Activated naive CD4-positive, alpha-beta T cell treated with anti-CD3 and anti-CD28 coated beads for 36 hours (primary cell): ENCODE results near the gene GTF3C4. TPM values are rescaled to one million over a fixed set of nuclear protein-coding genes. Genes with fewer than 3 reads are reported as not detected.
"Not testable (repeated sequence)": the region's sequence is repeated elsewhere in the genome, so short reads cannot be mapped to it uniquely, and the experiment has no call there.

Experiments
- CTCF ChIA-PET: fragments of 350-600 bp; sonication (Branson Sonifier 250); formaldehyde crosslinking; loops from one replicate; lab custom pipeline; 2021; ENCODE audit warnings: antibody characterized with exemption; lab: Charles Lee
- DNase-seq: peaks from one replicate; pipeline ENCODE4 v3.0.0-alpha.2; 2020
- H3K27ac Mint-ChIP-seq: one replicate; pipeline ENCODE4 v1.8.0; 2021; ENCODE audit warnings: mild to moderate bottlenecking, mixed read lengths
- H3K27me3 Mint-ChIP-seq: one replicate; pipeline ENCODE4 v1.8.0; 2021; ENCODE audit warnings: low read depth, mixed read lengths
- H3K36me3 Mint-ChIP-seq: one replicate; pipeline ENCODE4 v1.8.0; 2021; ENCODE audit warnings: low read depth, mixed read lengths
- H3K4me1 Mint-ChIP-seq: one replicate; pipeline ENCODE4 v1.8.0; 2021; ENCODE audit warnings: low read depth, mixed read lengths
- H3K4me3 Mint-ChIP-seq: one replicate; pipeline ENCODE4 v1.8.0; 2021; ENCODE audit warnings: mild to moderate bottlenecking, moderate library complexity, mixed read lengths
- H3K9me3 Mint-ChIP-seq: one replicate; pipeline ENCODE4 v1.8.0; 2021; ENCODE audit warnings: mixed read lengths
- intact Hi-C: fragments of 100-400 bp; cut with micrococcal nuclease; formaldehyde crosslinking; loops from one replicate; pipeline ENCODE4 v1.15.1; 2023
- total RNA-seq, 2 experiments: library from RNA; stranded (reverse); gene quantifications; one replicate each; pipeline ENCODE4 v1.2.3, GENCODE V29; 2021

Gene GTF3C4
- total RNA-seq, 2 experiments from 2014 or later = 8.2 to 9.4 TPM

- Mint-ChIP-seq H3K4me1 (no peaks in the 10 kb centered on the region), H3K27me3 (peaks cover 4% of the 10 kb centered on the region), H3K9me3 (no peaks in the 10 kb centered on the region), H3K4me3 (no peak overlapping the region), H3K27ac (no peak overlapping the region), H3K36me3 (no peaks in the 10 kb centered on the region)
- DNase-seq = no peak
- CTCF ChIA-PET = no interaction called here
- intact Hi-C loops = no loop called here
These were observed 38.6 kb downstream of the GTF3C4 start for GRCh38 chr9:132708769-132709430.

- CTCF ChIA-PET = no interaction called here
- Mint-ChIP-seq H3K4me1 (no peaks in the 10 kb centered on the region), H3K36me3 (no peaks in the 10 kb centered on the region), H3K27ac (no peak overlapping the region), H3K9me3 (no peaks in the 10 kb centered on the region), H3K27me3 (peaks cover 2% of the 10 kb centered on the region), H3K4me3 (no peak overlapping the region)
- DNase-seq = no peak
- intact Hi-C loops = no loop called here
These were observed 40.1 kb downstream of the GTF3C4 start for GRCh38 chr9:132710333-132710732.

- H3K9me3 Mint-ChIP-seq, H3K27me3 Mint-ChIP-seq, H3K27ac Mint-ChIP-seq, H3K4me1 Mint-ChIP-seq, intact Hi-C loops, H3K36me3 Mint-ChIP-seq, DNase-seq, H3K4me3 Mint-ChIP-seq: not testable (repeated sequence)
- CTCF ChIA-PET = interaction anchor here (0.7 kb wide), 1 partner anchor 774 kb away, joined by 4 read pairs; no protein-coding TSS in a partner anchor
These were observed 40.9 kb downstream of the GTF3C4 start for GRCh38 chr9:132711152-132711551.

GRCh38 chr9:132711846-132712245, 41.6 kb downstream of the GTF3C4 start:
- Mint-ChIP-seq H3K27ac (no peak overlapping the region), H3K4me3 (no peak overlapping the region), H3K4me1 (no peaks in the 10 kb centered on the region), H3K9me3 (no peaks in the 10 kb centered on the region), H3K27me3 (peaks cover 4% of the 10 kb centered on the region), H3K36me3 (no peaks in the 10 kb centered on the region)
- intact Hi-C loops = no loop called here
- no peak for DNase-seq
- CTCF ChIA-PET = no interaction called here

- H3K4me1 Mint-ChIP-seq = no peaks in the 10 kb centered on the region
- intact Hi-C loops = no loop called here
- no peak for DNase-seq
- CTCF ChIA-PET = no interaction called here
- no peaks in the 10 kb centered on the region for H3K36me3 Mint-ChIP-seq
- H3K27me3 Mint-ChIP-seq = peaks cover 12% of the 10 kb centered on the region
- no peaks in the 10 kb centered on the region for H3K9me3 Mint-ChIP-seq
- no peak overlapping the region for H3K4me3 Mint-ChIP-seq
- no peak overlapping the region for H3K27ac Mint-ChIP-seq
These were observed 42.5 kb downstream of the GTF3C4 start for GRCh38 chr9:132712753-132713152.

GRCh38 chr9:132716007-132716406, 45.7 kb downstream of the GTF3C4 start:
- CTCF ChIA-PET = no interaction called here

GRCh38 chr9:132717326-132717945, 47.2 kb downstream of the GTF3C4 start:
- Mint-ChIP-seq H3K36me3 (no peaks in the 10 kb centered on the region), H3K4me1 (peaks cover 6% of the 10 kb centered on the region), H3K9me3 (no peaks in the 10 kb centered on the region), H3K27me3 (peaks cover 29% of the 10 kb centered on the region), H3K4me3 (no peak overlapping the region), H3K27ac (no peak overlapping the region)
- CTCF ChIA-PET = no interaction called here
- intact Hi-C loops = no loop called here
- no peak for DNase-seq

More at GRCh38 chr9:132716007-132716406, 45.7 kb downstream of the GTF3C4 start:
- Mint-ChIP-seq H3K27ac (no peak overlapping the region), H3K4me1 (peaks cover 6% of the 10 kb centered on the region), H3K27me3 (peaks cover 29% of the 10 kb centered on the region), H3K9me3 (no peaks in the 10 kb centered on the region), H3K4me3 (no peak overlapping the region), H3K36me3 (no peaks in the 10 kb centered on the region)
- intact Hi-C loops = no loop called here
- no peak for DNase-seq

- H3K27ac Mint-ChIP-seq, DNase-seq, H3K9me3 Mint-ChIP-seq, H3K36me3 Mint-ChIP-seq, intact Hi-C loops, H3K4me3 Mint-ChIP-seq, CTCF ChIA-PET, H3K4me1 Mint-ChIP-seq: not testable (repeated sequence)
- H3K27me3 Mint-ChIP-seq = peaks cover 29% of the 10 kb centered on the region
These were observed 48.2 kb downstream of the GTF3C4 start for GRCh38 chr9:132718381-132718928.

GRCh38 chr9:132721661-132722060, 51.4 kb downstream of the GTF3C4 start:
- no peaks in the 10 kb centered on the region for H3K36me3 Mint-ChIP-seq
- H3K27me3 Mint-ChIP-seq = peaks cover 28% of the 10 kb centered on the region
- no peak overlapping the region for H3K4me3 Mint-ChIP-seq
- no peaks in the 10 kb centered on the region for H3K9me3 Mint-ChIP-seq
- no peak for DNase-seq
- intact Hi-C loops = no loop called here
- no peak overlapping the region for H3K27ac Mint-ChIP-seq
- peaks cover 6% of the 10 kb centered on the region for H3K4me1 Mint-ChIP-seq
- CTCF ChIA-PET = no interaction called here

GRCh38 chr9:132722564-132723065, 52.4 kb downstream of the GTF3C4 start:
- intact Hi-C loops = no loop called here
- DNase-seq = no peak
- Mint-ChIP-seq H3K4me3 (no peak overlapping the region), H3K27ac (no peak overlapping the region), H3K36me3 (no peaks in the 10 kb centered on the region), H3K9me3 (no peaks in the 10 kb centered on the region), H3K4me1 (peaks cover 6% of the 10 kb centered on the region), H3K27me3 (peaks cover 20% of the 10 kb centered on the region)
- CTCF ChIA-PET = no interaction called here

- Mint-ChIP-seq H3K27ac (no peak overlapping the region), H3K36me3 (no peaks in the 10 kb centered on the region), H3K4me1 (no peaks in the 10 kb centered on the region), H3K27me3 (peaks cover 13% of the 10 kb centered on the region), H3K4me3 (no peak overlapping the region), H3K9me3 (no peaks in the 10 kb centered on the region)
- DNase-seq = no peak
- CTCF ChIA-PET = no interaction called here
- intact Hi-C loops = no loop called here
These were observed 53.5 kb downstream of the GTF3C4 start for GRCh38 chr9:132723809-132724208.

GRCh38 chr9:132725306-132725705, 55.0 kb downstream of the GTF3C4 start:
- H3K4me1 Mint-ChIP-seq = no peaks in the 10 kb centered on the region
- intact Hi-C loops = no loop called here
- no peaks in the 10 kb centered on the region for H3K36me3 Mint-ChIP-seq
- peaks cover 4% of the 10 kb centered on the region for H3K27me3 Mint-ChIP-seq
- H3K27ac Mint-ChIP-seq = no peak overlapping the region
- DNase-seq = no peak
- no peaks in the 10 kb centered on the region for H3K9me3 Mint-ChIP-seq
- CTCF ChIA-PET = no interaction called here
- H3K4me3 Mint-ChIP-seq = no peak overlapping the region
